AG04450 (cell line): ENCODE results near the gene TRPV3. TPM values are rescaled to one million over a fixed set of nuclear protein-coding genes. Genes with fewer than 3 reads are reported as not detected.

Experiments
- CTCF ChIA-PET: fragments of 300-600, 350-600 bp; formaldehyde crosslinking; extraction: SDS; loops from one replicate; lab custom pipeline; 2022; ENCODE audit warnings: antibody characterized with exemption, inconsistent platforms; lab: Charles Lee
- POLR2A ChIA-PET: fragments of 350-600 bp; formaldehyde crosslinking; extraction: SDS; loops from one replicate; lab custom pipeline; 2021; ENCODE audit warnings: antibody characterized with exemption, inconsistent platforms; lab: Yijun Ruan, JAX
- DNase-seq: peaks from one replicate; pipeline ENCODE4 v3.0.0-alpha.2; 2011; ENCODE audit warnings: low read depth, low spot score
- H3K27ac ChIP-seq: one replicate; pipeline ENCODE4 v1.5.1; 2012; ENCODE audit warnings: low read depth, low read length, control low read depth
- H3K27me3 ChIP-seq: one replicate; pipeline ENCODE4 v1.6.0; 2012; ENCODE audit warnings: low read length; ENCODE audit not compliant: control insufficient read depth, insufficient read depth
- H3K4me3 ChIP-seq: 2 replicates; pipeline ENCODE4 v1.5.1; 2011; ENCODE audit warnings: mild to moderate bottlenecking, low read depth, low read length, control low read depth
- H3K9me3 ChIP-seq: 2 replicates; pipeline ENCODE4 v1.5.1; 2012; ENCODE audit warnings: low read length; ENCODE audit not compliant: control insufficient read depth, insufficient read depth
- CTCF ChIP-seq: IDR thresholded peaks from 2 replicates; pipeline ENCODE4 v1.5.1; 2011; ENCODE audit warnings: low read depth, low read length, control low read depth, inconsistent platforms
- polyA plus RNA-seq: library from polyadenylated mRNA; depleted of rRNA; stranded (reverse); fragments of >200 nt; gene quantifications from 2 replicates; pipeline ENCODE4 v1.2.3, GENCODE V29; 2011

Gene TRPV3
- polyA plus RNA-seq, 1 experiment, result 0.24 TPM

GRCh38 chr17:3505008-3505407 is 52.6 kb downstream of the TRPV3 start:
- Histone ChIP-seq H3K4me3 (no peak overlapping the region), H3K9me3 (peaks cover 6% of the 10 kb centered on the region; the same call in 1 of the 2 replicates), H3K27ac (no peak overlapping the region), H3K27me3 (no peaks in the 10 kb centered on the region)
- TF ChIP-seq CTCF, result no peak
- ChIA-PET CTCF (no interaction called here), POLR2A (no interaction called here)
- no peak for DNase-seq

- no peak for DNase-seq
- peaks cover 6% of the 10 kb centered on the region; the same call in 1 of the 2 replicates for H3K9me3 ChIP-seq
- TF ChIP-seq CTCF, result no peak
- no peak overlapping the region for H3K27ac ChIP-seq
- POLR2A ChIA-PET, result no interaction called here
- H3K4me3 ChIP-seq, result no peak overlapping the region
- H3K27me3 ChIP-seq, result no peaks in the 10 kb centered on the region
- CTCF ChIA-PET, result no interaction called here
Measured at GRCh38 chr17:3503285-3503684, 54.3 kb downstream of the TRPV3 start.

GRCh38 chr17:3502466-3502865 is 55.1 kb downstream of the TRPV3 start:
- CTCF ChIA-PET, result no interaction called here
- no peak for TF ChIP-seq CTCF
- POLR2A ChIA-PET, result no interaction called here
- Histone ChIP-seq H3K9me3 (peaks cover 6% of the 10 kb centered on the region; the same call in 1 of the 2 replicates), H3K27me3 (no peaks in the 10 kb centered on the region), H3K4me3 (no peak overlapping the region), H3K27ac (no peak overlapping the region)
- DNase-seq, result no peak

GRCh38 chr17:3501344-3501743 is 56.3 kb downstream of the TRPV3 start:
- Histone ChIP-seq H3K9me3 (peaks cover 6% of the 10 kb centered on the region; the same call in 1 of the 2 replicates), H3K4me3 (no peak overlapping the region), H3K27ac (no peak overlapping the region), H3K27me3 (no peaks in the 10 kb centered on the region)
- DNase-seq, result no peak
- ChIA-PET CTCF (no interaction called here), POLR2A (no interaction called here)
- TF ChIP-seq CTCF, result no peak

GRCh38 chr17:3497101-3497500 is 60.5 kb downstream of the TRPV3 start:
- no peaks in the 10 kb centered on the region for H3K27me3 ChIP-seq
- no peak for DNase-seq
- no peak overlapping the region for H3K4me3 ChIP-seq
- H3K9me3 ChIP-seq, result peaks cover 6% of the 10 kb centered on the region; the same call in 1 of the 2 replicates
- POLR2A ChIA-PET, result no interaction called here
- H3K27ac ChIP-seq, result no peak overlapping the region
- no peak for TF ChIP-seq CTCF
- CTCF ChIA-PET, result no interaction called here
